Gastroesophageal sphincter (tissue), 3 donors: ENCODE data around the gene SPATA7.

Experiments used
- POLR2A ChIP-seq, 2 donors: fragments of 450-650 bp; IDR thresholded peaks; one replicate each; pipeline ENCODE4 v1.6.1; 2017; ENCODE audit warnings: antibody characterized with exemption in 2 of 2, mild to moderate bottlenecking in 2 of 2, moderate library complexity in 1 of 2
- TF ChIP-seq, protein P1 (sequence below), 4 experiments: fragments of 200-600 bp in 2 of 4; fragments of 450-650 bp in 2 of 4; sonication (generic) in 1 of 4; IDR thresholded peaks; one replicate each; pipeline ENCODE4 v1.5.1; 2017 to 2019; ENCODE audit warnings: antibody characterized with exemption in 4 of 4, mild to moderate bottlenecking in 2 of 4, moderate library complexity in 2 of 4

DNA sequence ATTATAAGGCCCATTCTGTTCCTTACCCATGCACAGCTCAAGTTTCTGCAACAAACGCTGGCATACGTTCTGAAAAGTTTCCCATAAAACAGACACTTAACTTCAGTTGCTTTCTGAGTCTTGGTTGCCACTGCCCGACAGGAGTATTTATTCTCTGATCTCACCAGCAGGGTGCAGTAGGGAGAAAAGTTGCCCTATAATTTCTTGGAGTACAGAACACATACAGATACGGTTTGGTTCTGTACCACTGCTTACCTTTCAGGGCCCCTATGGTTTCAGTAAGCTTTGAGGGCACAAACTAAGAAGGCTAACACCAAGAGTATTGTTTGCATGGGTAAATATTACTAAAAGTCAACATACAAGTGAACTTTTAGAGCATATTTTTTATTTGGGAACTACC lies 77.9 kb downstream of the SPATA7 start:
- TF ChIP-seq, protein P1, sequence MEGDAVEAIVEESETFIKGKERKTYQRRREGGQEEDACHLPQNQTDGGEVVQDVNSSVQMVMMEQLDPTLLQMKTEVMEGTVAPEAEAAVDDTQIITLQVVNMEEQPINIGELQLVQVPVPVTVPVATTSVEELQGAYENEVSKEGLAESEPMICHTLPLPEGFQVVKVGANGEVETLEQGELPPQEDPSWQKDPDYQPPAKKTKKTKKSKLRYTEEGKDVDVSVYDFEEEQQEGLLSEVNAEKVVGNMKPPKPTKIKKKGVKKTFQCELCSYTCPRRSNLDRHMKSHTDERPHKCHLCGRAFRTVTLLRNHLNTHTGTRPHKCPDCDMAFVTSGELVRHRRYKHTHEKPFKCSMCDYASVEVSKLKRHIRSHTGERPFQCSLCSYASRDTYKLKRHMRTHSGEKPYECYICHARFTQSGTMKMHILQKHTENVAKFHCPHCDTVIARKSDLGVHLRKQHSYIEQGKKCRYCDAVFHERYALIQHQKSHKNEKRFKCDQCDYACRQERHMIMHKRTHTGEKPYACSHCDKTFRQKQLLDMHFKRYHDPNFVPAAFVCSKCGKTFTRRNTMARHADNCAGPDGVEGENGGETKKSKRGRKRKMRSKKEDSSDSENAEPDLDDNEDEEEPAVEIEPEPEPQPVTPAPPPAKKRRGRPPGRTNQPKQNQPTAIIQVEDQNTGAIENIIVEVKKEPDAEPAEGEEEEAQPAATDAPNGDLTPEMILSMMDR (IDR thresholded peaks at IDR 0.05): peak in 1 of 4 experiments; percentile 8
- TF ChIP-seq POLR2A (IDR thresholded peaks at IDR 0.05): no peak
